Measurements from ENCODE around the gene KRTAP19-4. TPM values are rescaled to one million over a fixed set of nuclear protein-coding genes. Genes with fewer than 3 reads are reported as not detected.
"Not testable (repeated sequence)": the region's sequence is repeated elsewhere in the genome, so short reads cannot be mapped to it uniquely, and the experiment has no call there.

KRTAP19-4 gene, protein sequence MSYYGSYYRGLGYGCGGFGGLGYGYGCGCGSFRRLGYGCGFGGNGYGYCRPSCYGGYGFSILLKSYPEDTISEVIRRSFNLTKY
- total RNA-seq (not detected), polyA plus RNA-seq (not detected), total RNA-seq (not detected)

DNA sequence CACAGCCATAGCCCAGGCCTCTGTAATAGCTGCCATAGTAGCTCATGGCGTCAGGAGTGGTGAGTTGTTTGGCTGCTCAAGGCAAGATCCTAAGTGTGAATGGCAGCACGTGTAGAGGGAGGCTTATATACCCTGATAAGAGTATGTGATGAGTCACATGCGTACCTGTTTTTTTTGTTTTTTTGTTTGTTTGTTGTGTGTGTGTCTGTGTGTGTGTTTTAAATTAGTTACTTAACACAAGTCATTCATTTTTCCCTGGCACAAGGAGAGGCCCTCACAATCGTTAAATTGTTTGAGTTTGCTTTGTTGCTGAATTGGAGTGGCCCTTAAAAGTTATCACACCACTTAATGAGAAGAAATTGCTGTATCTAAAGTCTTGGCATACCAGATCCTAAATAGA lies at the start of gene KRTAP19-4:
KRTAP19-4 (minus strand) TSS at position 101 of the 400 bp plus-strand sequence; CDS start at position 46, 55 bp downstream.
- no peaks in the 10 kb centered on the region for H3K9me3 ChIP-seq (ENCODE audit: control insufficient read depth in 2 of 3, low read length in 3 of 3)
- no peaks in the 10 kb centered on the region for H3K36me3 ChIP-seq (ENCODE audit: control insufficient read depth in 2 of 3, insufficient read depth in 3 of 3, low read length in 3 of 3)
- H3K27ac ChIP-seq (ENCODE audit: low read depth, low read length), result no peak within 1 kb of the TSS
- ChIA-PET CTCF (interaction anchor here (0.7 kb wide), 1 partner anchor 603 kb away, joined by 3 read pairs; no protein-coding TSS in a partner anchor), POLR2A (no interaction called here)
- no peaks in the 10 kb centered on the region for H3K27me3 ChIP-seq (ENCODE audit: control insufficient read depth in 2 of 2, insufficient read depth in 2 of 2, low read length in 2 of 2)
- H3K4me1 Mint-ChIP-seq, result no peaks in the 10 kb centered on the region
- no peak within 1 kb of the TSS for H3K4me3 Mint-ChIP-seq
- H3K36me3 Mint-ChIP-seq, result no peaks in the 10 kb centered on the region
- no peak within 1 kb of the TSS for H3K27ac Mint-ChIP-seq
- intact Hi-C loops (cut with micrococcal nuclease), result no loop called here
- peaks cover 0 to 4% (median 0%) of the 10 kb centered on the region in 11 donors for H3K9me3 Mint-ChIP-seq
- no peak for ATAC-seq
- no peak within 1 kb of the TSS for H3K4me3 ChIP-seq (ENCODE audit: low read length)
- H3K4me1 ChIP-seq (ENCODE audit: control insufficient read depth in 2 of 2, insufficient read depth in 2 of 2, low read length in 2 of 2), result no peaks in the 10 kb centered on the region
- peaks cover 0 to 7% (median 0%) of the 10 kb centered on the region in 5 donors for H3K27me3 Mint-ChIP-seq
- DNase-seq, result no peak

DNA sequence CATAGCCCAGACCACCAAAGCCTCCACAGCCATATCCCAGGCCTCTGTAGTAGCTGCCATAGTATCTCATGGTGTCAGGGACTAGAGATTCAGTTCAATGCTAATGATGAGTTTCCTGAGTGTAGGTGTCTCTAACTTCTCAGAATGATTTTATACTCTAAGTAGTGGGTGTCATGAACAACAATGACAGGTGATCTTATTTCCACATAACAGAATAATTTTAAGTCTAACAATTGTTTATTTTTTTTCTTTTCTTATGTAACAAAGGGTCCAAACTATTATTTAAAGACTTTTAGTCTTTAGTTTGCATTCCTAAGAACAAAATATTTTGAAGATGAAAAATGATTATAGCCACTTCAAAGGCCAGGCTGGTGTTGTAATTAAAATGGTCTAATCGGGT lies 44.8 kb upstream of the KRTAP19-4 start, which contains the start of gene KRTAP19-6:
KRTAP19-6 (minus strand) TSS at position 101 of the 400 bp plus-strand sequence; CDS start at position 70, 31 bp downstream.
- Histone ChIP-seq H3K36me3 (ENCODE audit: control insufficient read depth in 2 of 3, insufficient read depth in 3 of 3, low read length in 3 of 3) (no peaks in the 10 kb centered on the region), H3K9me3 (ENCODE audit: control insufficient read depth in 2 of 3, low read length in 3 of 3) (no peaks in the 10 kb centered on the region), H3K27ac (ENCODE audit: low read depth, low read length) (no peak within 1 kb of the TSS), H3K27me3 (ENCODE audit: control insufficient read depth in 2 of 2, insufficient read depth in 2 of 2, low read length in 2 of 2) (no peaks in the 10 kb centered on the region), H3K4me1 (ENCODE audit: control insufficient read depth in 2 of 2, insufficient read depth in 2 of 2, low read length in 2 of 2) (no peaks in the 10 kb centered on the region), H3K4me3 (ENCODE audit: low read length) (no peak within 1 kb of the TSS)
- H3K27ac Mint-ChIP-seq, result no peak within 1 kb of the TSS
- ChIA-PET POLR2A (no interaction called here), CTCF (no interaction called here)
- H3K27me3 Mint-ChIP-seq, result no peaks in the 10 kb centered on the region
- peaks cover 0 to 11% (median 2%) of the 10 kb centered on the region in 11 donors for H3K9me3 Mint-ChIP-seq
- no peaks in the 10 kb centered on the region for H3K36me3 Mint-ChIP-seq
- no peaks in the 10 kb centered on the region for H3K4me1 Mint-ChIP-seq
- H3K4me3 Mint-ChIP-seq, result no peak within 1 kb of the TSS
- ATAC-seq, result no peak
- intact Hi-C loops (cut with micrococcal nuclease), result no loop called here
- DNase-seq, result no peak

DNA sequence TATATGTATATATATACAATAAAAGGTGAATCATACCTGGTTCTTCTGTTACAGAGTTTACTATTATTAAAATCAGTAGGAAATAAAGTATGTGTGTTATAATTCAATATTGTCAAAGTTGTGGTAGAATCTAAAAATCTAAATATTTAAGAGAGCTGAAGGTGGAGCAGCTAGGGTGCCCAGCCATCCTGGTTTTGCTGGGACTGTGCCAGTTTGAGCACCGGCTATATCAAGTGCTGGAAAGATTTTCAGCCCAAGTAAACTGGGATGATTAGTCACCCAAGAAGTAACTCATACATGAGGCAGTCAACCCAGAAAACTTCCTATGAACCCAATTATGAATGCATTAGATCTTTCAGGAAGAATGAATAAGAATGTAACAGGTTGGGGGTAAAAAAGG lies 21.9 kb upstream of the KRTAP19-4 start:
- CTCF ChIA-PET, result no interaction called here
- H3K9me3 ChIP-seq (ENCODE audit: control insufficient read depth in 2 of 3, low read length in 3 of 3), result no peaks in the 10 kb centered on the region
- POLR2A ChIA-PET, result no interaction called here
- no peaks in the 10 kb centered on the region for H3K36me3 ChIP-seq (ENCODE audit: control insufficient read depth in 2 of 3, insufficient read depth in 3 of 3, low read length in 3 of 3)
- H3K4me3 ChIP-seq (ENCODE audit: low read length), result no peak overlapping the region
- Mint-ChIP-seq H3K36me3 (no peaks in the 10 kb centered on the region), H3K9me3 (peaks cover 0 to 6% (median 0%) of the 10 kb centered on the region in 11 donors), H3K4me3 (no peak overlapping the region), H3K27me3 (peaks cover 0 to 12% (median 4%) of the 10 kb centered on the region in 5 donors), H3K4me1 (no peaks in the 10 kb centered on the region), H3K27ac (no peak overlapping the region)
- ATAC-seq, result no peak
- no peak overlapping the region for H3K27ac ChIP-seq (ENCODE audit: low read depth, low read length)
- no peaks in the 10 kb centered on the region for H3K4me1 ChIP-seq (ENCODE audit: control insufficient read depth in 2 of 2, insufficient read depth in 2 of 2, low read length in 2 of 2)
- intact Hi-C loops (cut with micrococcal nuclease), result no loop called here
- peaks cover 0 to 3% of the 10 kb centered on the region in 2 donors for H3K27me3 ChIP-seq (ENCODE audit: control insufficient read depth in 2 of 2, insufficient read depth in 2 of 2, low read length in 2 of 2)
- DNase-seq, result no peak

DNA sequence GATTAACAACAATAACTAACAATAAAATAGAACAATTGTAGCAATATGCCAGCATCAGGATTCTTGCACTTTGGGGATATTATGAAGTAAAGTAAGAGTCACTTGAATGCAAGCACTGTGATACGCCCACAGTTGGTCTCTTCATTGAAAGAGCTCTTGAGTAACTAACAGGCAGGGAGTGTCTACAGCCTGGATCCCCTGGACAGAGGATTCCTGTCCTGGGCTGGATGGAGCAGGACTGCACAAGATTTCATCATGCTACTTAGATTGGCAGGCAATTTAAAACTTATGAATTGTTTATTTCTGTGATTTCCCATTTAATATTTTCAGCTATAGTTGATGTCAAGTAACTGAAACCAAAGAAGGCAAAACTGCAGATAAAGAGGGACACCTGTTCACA lies 18.7 kb upstream of the KRTAP19-4 start:
- ChIA-PET CTCF (no interaction called here), POLR2A (no interaction called here)
- Histone ChIP-seq H3K9me3 (ENCODE audit: control insufficient read depth in 2 of 3, low read length in 3 of 3) (no peaks in the 10 kb centered on the region), H3K27me3 (ENCODE audit: control insufficient read depth in 2 of 2, insufficient read depth in 2 of 2, low read length in 2 of 2) (peaks cover 0 to 3% of the 10 kb centered on the region in 2 donors), H3K4me3 (ENCODE audit: low read length) (no peak overlapping the region), H3K27ac (ENCODE audit: low read depth, low read length) (no peak overlapping the region), H3K4me1 (ENCODE audit: control insufficient read depth in 2 of 2, insufficient read depth in 2 of 2, low read length in 2 of 2) (no peaks in the 10 kb centered on the region), H3K36me3 (ENCODE audit: control insufficient read depth in 2 of 3, insufficient read depth in 3 of 3, low read length in 3 of 3) (no peaks in the 10 kb centered on the region)
- Mint-ChIP-seq H3K9me3 (peaks cover 0 to 6% (median 0%) of the 10 kb centered on the region in 11 donors), H3K36me3 (no peaks in the 10 kb centered on the region), H3K27me3 (peaks cover 0 to 17% (median 7%) of the 10 kb centered on the region in 5 donors), H3K27ac (no peak overlapping the region), H3K4me1 (no peaks in the 10 kb centered on the region), H3K4me3 (no peak overlapping the region)
- DNase-seq (no peak), ATAC-seq (no peak)
- intact Hi-C loops (cut with micrococcal nuclease), result no loop called here

DNA sequence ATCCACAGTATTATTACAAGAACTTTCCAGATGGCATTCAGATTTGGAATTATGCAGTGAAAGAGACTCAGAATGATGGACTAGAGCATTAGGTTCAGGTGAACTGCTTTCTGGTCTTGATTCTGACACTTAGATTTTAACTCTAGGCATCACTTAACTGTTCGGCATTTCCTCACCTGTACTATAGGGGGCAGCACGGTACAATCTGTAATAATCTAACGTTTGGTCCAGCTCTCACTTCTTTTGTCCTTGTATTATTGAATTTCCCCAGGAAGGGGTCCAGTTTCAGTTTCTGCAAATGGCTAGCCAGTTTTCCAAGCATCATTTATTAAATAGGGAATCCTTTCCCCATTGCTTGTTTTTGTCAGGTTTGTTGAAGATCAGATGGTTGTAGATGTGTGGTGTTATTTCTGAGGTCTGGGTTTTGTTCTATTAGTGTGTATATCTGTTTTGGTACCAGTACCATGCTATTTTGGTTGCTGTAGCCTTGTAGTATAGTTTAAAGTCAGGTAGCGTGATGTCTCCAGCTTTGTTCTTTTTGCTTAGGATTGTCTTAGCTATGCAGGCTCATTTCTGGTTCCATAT lies 8.7 kb upstream of the KRTAP19-4 start:
- H3K9me3 ChIP-seq (ENCODE audit: control insufficient read depth in 2 of 3, low read length in 3 of 3); H3K4me3 Mint-ChIP-seq; DNase-seq; H3K36me3 Mint-ChIP-seq; H3K9me3 Mint-ChIP-seq; H3K36me3 ChIP-seq (ENCODE audit: control insufficient read depth in 2 of 3, insufficient read depth in 3 of 3, low read length in 3 of 3); H3K4me1 ChIP-seq (ENCODE audit: control insufficient read depth in 2 of 2, insufficient read depth in 2 of 2, low read length in 2 of 2); H3K27ac Mint-ChIP-seq; H3K4me3 ChIP-seq (ENCODE audit: low read length); H3K4me1 Mint-ChIP-seq; ATAC-seq; H3K27me3 ChIP-seq (ENCODE audit: control insufficient read depth in 2 of 2, insufficient read depth in 2 of 2, low read length in 2 of 2); H3K27ac ChIP-seq (ENCODE audit: low read depth, low read length); POLR2A ChIA-PET: not testable (repeated sequence)
- intact Hi-C loops (cut with micrococcal nuclease), result loop anchor here (2.0 kb wide), 1 partner anchor 581 kb away; no protein-coding TSS in a partner anchor
- CTCF ChIA-PET, result interaction anchor here (0.6 kb wide), 1 partner anchor 1064 kb away, joined by 4 read pairs; no protein-coding TSS in a partner anchor
- H3K27me3 Mint-ChIP-seq, result peaks cover 2 to 14% (median 10%) of the 10 kb centered on the region in 5 donors

DNA sequence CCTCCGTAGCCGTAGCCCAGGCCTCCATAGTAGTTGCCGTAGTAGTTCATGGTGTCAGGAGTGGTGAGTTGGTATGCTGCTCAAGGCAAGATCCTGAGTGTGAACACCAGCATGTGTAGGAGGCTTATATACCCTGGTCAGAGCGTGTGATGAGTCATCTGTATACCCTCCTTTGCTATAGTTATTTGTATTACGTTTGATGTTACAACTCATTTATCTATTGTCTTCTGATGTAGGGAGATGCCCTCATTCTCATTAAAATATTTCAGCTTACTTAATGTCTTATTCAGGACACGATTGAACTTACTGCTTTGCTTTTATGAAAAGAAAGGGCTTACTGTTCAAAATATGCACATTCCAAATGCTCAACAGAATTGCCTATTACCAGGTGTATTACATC lies 5.1 kb upstream of the KRTAP19-4 start, which contains the start of gene KRTAP19-5:
KRTAP19-5 (minus strand) TSS at position 101 of the 400 bp plus-strand sequence; CDS start at position 50, 51 bp downstream.
- POLR2A ChIA-PET, result no interaction called here
- Histone ChIP-seq H3K27ac (ENCODE audit: low read depth, low read length) (no peak within 1 kb of the TSS), H3K4me3 (ENCODE audit: low read length) (no peak within 1 kb of the TSS), H3K9me3 (ENCODE audit: control insufficient read depth in 2 of 3, low read length in 3 of 3) (no peaks in the 10 kb centered on the region), H3K36me3 (ENCODE audit: control insufficient read depth in 2 of 3, insufficient read depth in 3 of 3, low read length in 3 of 3) (no peaks in the 10 kb centered on the region), H3K27me3 (ENCODE audit: control insufficient read depth in 2 of 2, insufficient read depth in 2 of 2, low read length in 2 of 2) (no peaks in the 10 kb centered on the region), H3K4me1 (ENCODE audit: control insufficient read depth in 2 of 2, insufficient read depth in 2 of 2, low read length in 2 of 2) (no peaks in the 10 kb centered on the region)
- H3K9me3 Mint-ChIP-seq, result no peaks in the 10 kb centered on the region
- intact Hi-C loops (cut with micrococcal nuclease), result no loop called here
- H3K27ac Mint-ChIP-seq, result no peak within 1 kb of the TSS
- no peaks in the 10 kb centered on the region for H3K36me3 Mint-ChIP-seq
- peaks cover 0 to 6% (median 4%) of the 10 kb centered on the region in 5 donors for H3K27me3 Mint-ChIP-seq
- no peak for ATAC-seq
- CTCF ChIA-PET, result no interaction called here
- no peak within 1 kb of the TSS for H3K4me3 Mint-ChIP-seq
- no peaks in the 10 kb centered on the region for H3K4me1 Mint-ChIP-seq
- no peak for DNase-seq

DNA sequence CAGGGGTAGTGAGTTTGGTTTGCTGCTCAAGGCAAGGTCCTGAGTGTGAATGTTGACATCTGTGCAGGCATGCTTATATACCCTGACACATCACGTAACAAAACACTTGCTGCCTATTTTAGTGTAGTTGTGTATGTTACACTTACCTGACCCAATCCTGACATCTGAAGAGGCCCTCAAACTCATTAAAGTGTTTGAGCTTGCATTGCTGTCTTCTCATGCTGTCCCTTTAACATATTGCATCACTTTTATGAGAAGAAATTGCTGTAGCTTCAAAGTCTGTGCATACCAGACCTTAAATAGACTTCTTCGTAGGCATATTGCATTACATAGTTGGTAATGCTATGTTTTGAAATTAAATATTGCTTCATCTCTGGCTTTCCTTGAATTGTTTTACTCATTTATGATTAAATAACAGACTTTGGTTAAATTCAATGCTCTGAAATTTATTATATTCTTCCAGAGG lies 5.0 kb downstream of the KRTAP19-4 start, which contains the start of gene KRTAP19-3:
KRTAP19-3 (minus strand) TSS at position 51 of the 466 bp plus-strand sequence. CDS start 56 bp downstream, outside the sequence.
- ATAC-seq, result no peak
- Mint-ChIP-seq H3K27ac (no peak within 1 kb of the TSS), H3K27me3 (peaks cover 0 to 9% (median 0%) of the 10 kb centered on the region in 5 donors), H3K36me3 (no peaks in the 10 kb centered on the region), H3K4me3 (no peak within 1 kb of the TSS), H3K9me3 (peaks cover 0 to 10% (median 2%) of the 10 kb centered on the region in 11 donors), H3K4me1 (no peaks in the 10 kb centered on the region)
- H3K4me3 ChIP-seq (ENCODE audit: low read length), result no peak within 1 kb of the TSS
- no peaks in the 10 kb centered on the region for H3K27me3 ChIP-seq (ENCODE audit: control insufficient read depth in 2 of 2, insufficient read depth in 2 of 2, low read length in 2 of 2)
- CTCF ChIA-PET, result no interaction called here
- H3K4me1 ChIP-seq (ENCODE audit: control insufficient read depth in 2 of 2, insufficient read depth in 2 of 2, low read length in 2 of 2), result no peaks in the 10 kb centered on the region
- H3K36me3 ChIP-seq (ENCODE audit: control insufficient read depth in 2 of 3, insufficient read depth in 3 of 3, low read length in 3 of 3), result no peaks in the 10 kb centered on the region
- no peak within 1 kb of the TSS for H3K27ac ChIP-seq (ENCODE audit: low read depth, low read length)
- no peak for DNase-seq
- intact Hi-C loops (cut with micrococcal nuclease), result no loop called here
- POLR2A ChIA-PET, result no interaction called here
- H3K9me3 ChIP-seq (ENCODE audit: control insufficient read depth in 2 of 3, low read length in 3 of 3), result no peaks in the 10 kb centered on the region
